Hematopoietic multipotent progenitor cell treated with erythropoietin and hydrocortisone succinate and interleukin-3 and kit ligand, for 8 days (in vitro differentiated cells): ENCODE results near the gene GRK6.
A peak's percentile ranks its signal among the peaks of the same experiment; 100 is the strongest.

ENCODE experiments used
- DNase-seq: peaks from one replicate; pipeline ENCODE4 v3.0.0-alpha.2; 2015

GRK6 gene

DNA sequence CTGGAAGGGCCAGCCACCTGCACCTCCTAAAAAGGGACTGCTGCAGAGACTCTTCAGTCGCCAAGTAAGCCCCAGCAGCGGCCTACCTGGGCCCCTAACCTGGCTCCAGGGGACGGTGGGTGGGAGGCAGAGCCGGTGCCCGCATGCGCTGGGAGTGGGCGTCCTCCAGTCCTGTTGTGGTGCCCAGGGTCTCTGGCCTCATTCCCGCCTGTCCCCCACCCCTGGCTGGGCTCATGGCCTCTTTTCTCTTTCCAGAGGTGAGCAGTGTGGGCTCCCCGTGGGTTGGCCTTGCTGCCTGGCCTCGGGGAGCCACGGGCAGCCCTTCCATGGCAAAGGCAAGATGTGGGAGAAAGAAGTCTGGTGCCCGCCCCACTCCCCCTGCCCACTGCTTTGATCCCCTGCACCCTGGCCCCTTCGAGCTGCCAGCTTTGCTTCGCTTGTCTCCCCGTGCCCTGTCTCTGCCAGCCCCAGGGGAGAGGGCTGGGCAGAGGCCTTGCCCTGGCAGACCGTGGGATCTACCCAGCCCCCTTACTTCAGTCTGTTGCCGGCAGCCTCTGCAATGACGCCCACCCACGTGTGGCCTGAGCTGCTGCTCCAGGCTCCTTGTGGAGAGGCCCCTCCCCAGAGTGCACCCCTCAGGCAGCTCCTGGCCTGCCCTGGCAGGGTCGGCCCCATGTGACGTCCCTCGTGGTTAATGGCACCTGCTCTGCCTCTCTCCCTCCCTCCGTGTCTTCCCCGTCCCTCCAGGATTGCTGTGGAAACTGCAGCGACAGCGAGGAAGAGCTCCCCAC lies 14.7 kb downstream of the GRK6 start:
- DNase-seq: no peak

DNA sequence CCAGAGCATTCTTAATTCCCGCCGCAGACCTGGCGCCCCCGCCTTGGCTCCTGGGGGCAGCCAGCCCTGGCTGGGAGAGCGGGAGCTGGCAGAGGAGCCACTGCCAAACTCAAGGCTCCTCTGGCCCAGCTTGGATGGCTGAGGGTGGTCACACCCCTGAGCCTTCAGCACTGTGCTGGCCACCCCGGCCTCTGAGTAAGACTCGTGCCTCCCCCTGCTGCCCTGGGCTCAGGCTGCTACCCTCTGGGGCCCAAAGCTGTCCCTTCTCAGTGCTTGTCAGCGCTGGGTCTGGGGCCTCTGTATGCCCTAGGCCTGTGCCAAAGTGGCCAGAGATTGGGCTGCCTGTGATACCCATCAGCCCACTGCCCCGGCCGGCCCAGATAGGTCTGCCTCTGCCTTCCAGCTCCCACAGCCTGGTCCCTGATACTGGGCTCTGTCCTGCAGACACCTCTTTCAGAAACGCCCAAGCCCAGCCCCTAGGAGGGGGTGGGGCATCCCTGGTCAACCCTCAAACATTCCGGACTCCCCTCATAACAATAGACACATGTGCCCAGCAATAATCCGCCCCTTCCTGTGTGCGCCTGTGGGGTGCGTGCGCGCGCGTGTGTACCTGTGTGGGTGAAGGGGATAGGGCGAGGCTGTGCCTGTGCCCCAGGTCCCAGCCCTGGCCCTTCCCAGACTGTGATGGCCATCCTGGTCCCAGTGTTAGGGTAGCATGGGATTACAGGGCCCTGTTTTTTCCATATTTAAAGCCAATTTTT lies 15.8 kb downstream of the GRK6 start:
- DNase-seq: no peak

DNA sequence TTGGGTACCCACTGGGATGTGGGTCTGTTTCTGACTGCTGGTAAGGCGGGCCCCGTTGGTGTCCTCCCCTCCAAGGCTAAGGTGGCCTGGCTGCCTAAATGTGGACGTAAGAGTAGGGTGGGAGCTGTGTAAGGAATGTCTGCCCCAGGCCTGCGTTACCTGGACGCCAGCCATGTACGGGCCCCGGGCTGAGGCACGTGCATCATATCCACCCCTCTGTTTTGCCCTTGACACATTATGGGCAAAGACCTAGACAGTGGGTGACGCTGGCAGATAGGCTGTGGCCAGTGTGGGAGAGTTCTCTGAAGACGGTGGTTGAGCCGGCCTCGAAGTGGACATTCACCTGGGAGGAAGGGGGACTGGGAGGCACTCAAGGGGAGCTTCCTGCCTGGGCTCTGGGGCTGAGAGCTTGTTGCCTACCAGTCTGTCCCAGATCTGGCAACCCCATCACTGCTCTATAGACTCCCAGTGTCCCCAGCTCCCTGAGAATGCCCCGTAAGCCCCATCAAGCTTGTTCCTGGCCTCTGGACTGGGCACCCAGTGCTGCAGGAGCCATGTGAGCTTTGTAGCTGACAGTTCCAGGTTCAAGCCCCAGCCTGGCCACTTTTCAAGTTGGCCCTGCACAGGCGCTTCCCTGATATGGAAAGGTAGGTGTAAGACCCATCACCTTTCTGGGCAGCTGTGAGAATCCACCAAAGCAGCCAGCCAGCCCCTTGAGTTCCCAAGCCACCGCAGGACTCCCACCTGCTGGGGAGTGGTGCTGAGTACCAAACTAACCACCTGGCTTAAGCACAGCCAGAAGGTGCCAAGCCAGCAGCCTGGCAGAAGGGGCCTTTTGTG lies 16.9 kb downstream of the GRK6 start:
- no peak for DNase-seq

DNA sequence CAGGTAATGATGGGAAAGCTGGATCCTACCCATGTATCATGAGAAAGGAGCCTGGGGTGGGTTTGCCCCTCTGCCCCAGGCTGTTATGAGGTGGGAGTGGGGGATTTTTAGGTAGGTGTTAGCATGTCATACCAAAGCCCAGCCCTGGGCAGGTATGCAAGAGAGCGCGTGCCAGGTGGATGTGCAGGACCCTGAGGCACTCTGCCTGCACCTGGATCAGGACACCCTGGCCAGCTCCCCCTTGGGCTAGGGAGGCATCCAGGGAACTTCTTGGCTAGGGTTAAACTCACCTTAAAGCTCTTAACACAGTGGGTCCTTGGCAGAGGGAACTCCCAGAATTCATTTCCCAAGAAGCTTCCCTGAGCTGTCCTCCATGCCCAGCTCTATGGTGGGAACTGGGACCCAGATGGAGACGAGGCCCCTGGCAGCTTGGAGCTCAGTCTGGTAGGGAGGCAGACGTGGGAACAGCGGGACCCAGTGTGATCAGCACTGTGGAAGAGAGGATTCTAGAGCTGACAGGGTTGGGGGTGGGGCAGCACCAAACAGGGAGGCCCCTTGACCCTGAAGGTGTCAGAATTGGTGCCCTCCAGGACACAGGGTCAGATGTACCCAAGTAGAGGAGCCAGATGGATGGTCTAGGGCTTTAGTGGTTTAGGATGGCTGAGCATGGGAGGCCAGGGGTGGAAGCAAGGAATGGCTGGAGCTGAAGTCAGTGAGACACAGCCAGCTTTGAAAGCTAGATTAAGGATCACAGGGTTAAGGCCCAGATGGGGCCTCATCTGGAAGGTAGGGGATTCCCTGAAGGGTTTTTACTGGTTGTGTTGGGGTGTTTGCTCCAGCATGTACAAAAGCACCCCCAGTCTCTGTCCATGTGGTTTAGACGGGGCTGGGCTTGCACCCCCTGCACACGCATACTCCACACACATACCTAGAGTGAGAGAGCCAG lies 17.9 kb downstream of the GRK6 start:
- DNase-seq: no peak

DNA sequence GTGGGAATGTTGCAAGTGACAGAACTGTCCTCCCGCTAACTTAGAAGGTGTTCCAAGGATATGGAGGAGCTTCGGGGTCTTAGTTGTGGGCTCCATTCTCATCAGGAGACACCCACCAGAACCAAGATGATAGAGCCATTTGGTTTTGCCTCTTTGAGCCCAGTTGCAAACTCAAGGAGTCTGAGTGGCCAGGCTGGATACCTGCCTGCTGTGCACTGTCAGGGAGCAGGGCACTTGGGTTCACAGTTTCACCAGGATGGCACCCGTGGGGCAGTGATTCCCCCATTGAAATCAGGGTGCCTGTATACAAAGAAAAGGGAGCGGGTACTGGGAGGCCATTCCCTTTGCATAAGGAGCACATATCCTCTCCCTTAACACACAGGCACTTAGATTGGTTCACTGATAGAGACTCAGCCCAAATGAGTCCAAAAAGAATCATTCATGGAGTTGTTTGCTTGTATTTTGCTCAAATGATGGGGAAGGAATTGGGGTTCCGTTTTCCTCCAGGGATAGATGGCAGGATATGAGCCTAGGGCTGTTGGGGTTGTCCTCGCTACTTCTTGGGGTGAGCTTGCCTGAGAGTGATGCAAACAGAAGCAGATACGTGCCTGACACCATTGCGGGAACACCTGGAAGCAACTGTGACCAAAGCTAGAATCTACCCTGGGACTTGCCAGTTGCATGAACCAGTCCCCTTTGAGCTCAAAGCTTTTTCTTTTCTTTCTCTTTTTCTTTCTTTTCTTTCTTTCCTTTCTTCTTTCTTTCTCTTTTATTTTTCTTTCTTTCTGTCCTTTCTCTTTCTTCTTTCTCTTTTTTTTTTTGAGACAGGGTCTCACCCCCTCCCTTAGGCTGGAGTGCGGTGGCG lies 18.8 kb downstream of the GRK6 start:
- DNase-seq: peak; percentile 24

DNA sequence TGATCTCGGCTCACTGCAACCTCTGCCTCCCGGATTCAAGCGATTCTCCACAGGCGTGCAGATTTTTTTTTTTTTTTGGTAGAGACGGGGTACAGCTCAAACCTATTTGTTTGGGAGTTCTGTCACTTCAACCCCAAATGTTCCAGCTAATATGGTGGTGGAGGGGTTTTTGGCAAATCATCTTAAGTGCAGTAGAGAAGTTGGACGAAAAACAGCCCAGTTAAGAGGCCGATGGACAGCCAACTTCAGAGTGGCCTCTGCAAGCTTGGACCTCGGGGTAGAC lies 19.4 kb downstream of the GRK6 start:
- DNase-seq: no peak

DNA sequence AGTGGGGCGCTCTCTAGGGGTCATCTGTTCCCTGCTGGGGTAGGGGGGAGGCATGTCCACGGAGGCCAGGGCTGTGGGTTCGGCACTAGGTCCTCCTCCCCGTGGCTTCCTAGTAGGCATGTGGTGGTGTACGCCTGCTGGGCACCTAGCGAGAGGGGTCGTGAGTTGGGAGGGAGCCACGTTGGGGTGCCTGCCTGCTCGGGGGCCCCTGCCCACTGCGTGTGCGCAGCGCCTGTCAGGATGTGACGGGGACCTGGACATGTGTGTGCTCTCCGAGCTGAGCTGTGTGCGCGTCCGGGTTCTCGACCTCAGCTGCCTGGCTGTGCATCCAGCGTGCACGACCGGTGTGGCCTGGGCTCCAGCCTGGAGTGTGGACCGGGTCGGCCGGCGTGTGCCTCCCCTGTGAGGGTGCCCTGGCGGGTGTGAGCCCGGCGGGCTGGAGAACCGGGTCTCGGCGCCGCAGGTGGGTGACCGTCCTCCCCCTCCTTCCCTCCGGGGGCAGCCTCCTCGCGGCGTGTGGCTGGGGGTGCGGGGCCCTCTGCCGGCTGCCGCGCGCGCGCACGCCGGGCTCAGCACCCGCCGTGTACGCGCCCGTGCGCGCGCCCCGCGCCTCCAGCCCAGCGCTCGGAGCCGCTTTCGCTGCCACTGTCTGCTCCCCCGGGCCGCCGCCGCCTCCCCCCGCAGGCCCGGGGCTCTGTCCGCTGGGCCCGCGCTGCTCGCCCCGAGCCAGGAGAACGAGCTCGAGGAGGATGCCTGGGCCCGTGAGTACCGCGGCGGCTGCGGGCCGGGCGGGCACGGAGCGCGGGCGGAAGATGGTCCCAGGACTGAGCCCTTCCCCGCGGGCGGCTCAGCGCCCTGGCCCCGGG lies 20.0 kb downstream of the GRK6 start, which contains the start of gene PRR7:
TSS of gene PRR7 (plus strand) at position 615 of the 866 bp plus-strand sequence. CDS start 8,254 bp downstream, outside the sequence.
- peak; percentile 50 for DNase-seq

DNA sequence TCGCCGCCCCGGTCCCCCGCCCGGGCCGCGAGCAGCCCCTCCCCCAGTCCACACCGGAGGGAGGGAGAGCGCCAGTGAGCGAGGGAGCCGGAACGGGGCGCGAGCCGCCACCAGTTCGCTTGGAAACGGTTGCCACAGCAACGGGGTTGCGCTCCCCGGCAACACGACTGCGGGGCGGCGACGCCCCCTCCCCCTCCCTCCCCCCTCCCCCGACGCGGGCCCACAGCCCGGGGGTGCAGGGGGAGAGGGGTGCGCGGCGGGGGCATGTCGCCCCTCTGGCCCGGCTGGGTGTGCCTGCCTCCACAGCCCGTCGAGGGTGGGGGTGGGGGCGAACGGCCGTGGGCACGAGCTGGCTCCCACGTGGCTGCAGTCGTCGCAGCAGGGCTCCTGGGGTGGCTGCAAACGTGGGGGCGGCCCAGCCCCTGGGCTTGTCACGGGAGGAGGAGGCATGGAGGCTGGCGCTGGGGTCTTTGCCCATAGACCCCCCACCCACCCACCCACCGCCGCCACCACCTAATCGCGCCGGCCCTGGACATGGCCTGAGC lies 20.7 kb downstream of the GRK6 start:
- peak; percentile 36 for DNase-seq

DNA sequence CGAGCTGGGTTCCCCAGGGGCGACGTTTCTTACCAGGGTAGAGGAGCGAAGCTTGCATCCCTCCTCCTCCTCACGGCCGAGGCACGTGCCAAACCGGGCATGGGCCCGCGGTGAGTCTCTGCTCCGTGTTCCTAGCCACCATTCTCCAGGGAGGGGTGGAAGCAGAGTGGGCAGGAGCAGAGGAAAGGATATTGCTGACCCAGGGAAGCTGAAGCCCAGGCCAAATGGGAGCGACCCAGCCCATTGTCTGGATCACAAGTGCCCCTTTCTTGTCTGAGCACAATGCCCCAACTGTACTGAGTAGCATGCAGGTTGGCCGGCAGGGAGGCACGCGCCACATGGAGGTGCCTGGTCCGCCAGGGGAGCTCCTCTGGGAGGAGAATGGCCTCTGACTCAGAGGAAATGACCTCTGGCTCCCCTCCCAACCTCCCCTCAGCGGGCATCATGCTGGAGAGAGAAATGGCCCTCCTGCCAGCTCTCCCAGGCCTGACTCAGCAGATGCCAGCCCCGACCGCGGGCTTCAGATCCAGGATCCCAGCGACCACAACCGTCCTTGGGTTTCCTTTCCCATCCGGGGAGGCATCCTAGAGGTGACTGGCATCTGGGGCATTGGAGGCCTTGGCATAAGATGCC lies 21.3 kb downstream of the GRK6 start:
- peak; percentile 33 for DNase-seq

DNA sequence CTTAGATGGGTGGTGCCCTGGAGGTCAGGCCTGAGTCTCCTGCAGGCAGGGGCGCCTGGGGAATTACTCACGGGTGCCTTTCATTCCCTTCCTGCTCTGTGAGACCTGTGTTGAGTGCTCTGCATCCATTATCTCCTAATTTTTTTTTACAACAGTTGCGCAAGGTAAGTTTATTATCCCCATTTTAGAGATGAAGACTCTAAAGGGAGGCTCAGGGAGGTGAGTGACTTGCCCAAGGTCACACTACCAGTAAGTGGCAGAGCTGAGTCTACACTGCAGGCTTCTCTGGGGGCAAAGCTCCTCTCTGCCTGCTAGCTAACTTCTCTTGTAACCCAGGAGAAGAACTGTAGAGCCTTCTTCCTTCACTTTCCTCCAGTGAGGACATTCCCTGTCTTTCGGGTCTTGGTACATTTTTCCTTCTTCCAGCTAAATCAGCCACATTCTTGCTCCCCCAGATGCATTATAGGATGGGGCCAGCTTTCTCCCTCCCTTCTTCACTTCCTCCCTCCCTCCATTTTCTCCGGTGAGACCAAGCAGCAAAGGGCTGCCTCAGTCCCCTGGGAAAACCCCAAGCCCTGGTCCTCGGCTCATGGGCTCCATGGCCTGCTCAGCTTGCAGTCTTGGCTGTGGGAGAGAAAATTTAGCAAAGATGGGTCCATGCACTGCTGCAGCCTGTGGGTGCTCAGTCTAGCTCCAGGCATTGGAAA lies 21.9 kb downstream of the GRK6 start:
- DNase-seq: no peak

DNA sequence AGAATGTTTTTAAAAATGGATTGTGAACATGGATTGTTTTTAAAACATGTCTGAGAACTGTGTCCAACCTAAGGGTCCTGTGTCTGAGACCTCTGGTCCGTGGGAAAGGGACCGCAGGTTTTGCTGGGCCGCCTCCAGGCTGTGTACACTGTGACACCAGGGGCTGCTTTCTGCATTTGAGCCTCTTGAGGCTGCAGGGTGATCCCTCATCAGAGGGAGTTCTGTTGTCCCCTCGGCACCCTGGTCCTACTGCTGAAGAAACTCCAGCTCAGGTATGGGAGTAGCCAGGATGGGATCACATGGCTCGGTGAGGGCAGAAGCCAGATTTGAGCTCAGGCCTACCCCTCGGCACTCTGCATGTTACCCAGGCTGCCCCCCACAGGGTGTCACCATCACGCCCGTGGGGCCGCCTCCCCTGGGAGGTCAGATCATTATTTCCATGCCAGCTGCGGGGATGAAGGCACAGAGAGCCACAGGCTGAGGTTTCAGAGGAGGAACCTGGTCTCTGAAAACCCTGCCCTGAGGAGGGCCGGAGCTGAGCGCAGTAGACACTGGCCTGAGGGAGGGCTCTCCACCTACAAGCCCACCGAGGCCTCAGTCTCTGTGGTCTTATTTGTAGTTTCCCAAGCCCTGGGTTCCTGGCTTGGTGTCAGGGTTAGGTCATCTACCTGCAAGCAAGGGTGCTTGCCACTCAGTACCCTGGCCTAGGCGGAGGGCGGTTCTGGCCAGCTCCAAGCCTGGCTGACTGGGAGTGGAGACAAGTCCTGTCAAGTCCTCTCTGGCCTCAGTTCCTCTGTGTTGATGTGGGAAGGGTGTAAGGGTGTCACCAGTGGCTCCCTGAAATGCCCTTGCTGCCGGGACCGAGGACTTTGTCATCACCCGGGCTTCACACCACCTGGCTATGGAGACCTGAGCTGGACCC lies 22.9 kb downstream of the GRK6 start:
- DNase-seq: no peak

DNA sequence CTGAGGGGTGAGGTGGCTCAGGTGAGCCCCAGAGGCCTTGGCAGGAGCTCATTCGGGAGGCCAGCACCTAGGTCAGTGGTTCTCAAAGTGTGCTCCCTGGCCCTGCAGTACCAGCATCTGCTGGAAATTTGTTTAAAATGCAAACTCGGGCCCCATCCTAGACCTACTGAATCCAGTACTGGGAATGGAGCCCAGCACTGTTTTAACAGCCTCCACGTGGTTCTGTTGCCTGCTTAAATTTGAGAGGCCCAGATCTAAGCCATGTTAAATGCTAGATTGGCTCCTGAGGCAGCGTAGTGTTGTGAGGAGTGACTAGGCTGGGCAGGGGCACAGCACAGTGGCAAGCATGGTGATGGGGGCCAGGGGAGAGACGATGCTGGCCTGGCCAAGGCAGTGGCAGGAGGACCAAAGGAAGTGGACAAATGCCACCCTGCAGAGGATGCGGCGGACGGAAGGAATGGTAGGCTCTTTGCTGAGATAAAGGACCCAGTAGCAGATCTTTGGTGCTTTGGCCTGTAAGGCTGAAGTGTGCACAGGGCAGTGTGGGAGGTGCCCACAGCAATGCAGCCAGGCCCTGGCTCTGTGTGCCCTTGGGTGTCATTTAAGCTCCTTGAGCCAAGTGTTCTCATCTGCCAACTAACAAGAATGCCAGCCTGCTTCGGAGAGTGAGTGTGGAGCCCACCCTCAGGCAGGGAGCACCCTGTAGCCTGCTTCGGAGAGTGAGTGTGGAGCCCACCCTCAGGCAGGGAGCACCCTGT lies 24.4 kb downstream of the GRK6 start:
- no peak for DNase-seq

DNA sequence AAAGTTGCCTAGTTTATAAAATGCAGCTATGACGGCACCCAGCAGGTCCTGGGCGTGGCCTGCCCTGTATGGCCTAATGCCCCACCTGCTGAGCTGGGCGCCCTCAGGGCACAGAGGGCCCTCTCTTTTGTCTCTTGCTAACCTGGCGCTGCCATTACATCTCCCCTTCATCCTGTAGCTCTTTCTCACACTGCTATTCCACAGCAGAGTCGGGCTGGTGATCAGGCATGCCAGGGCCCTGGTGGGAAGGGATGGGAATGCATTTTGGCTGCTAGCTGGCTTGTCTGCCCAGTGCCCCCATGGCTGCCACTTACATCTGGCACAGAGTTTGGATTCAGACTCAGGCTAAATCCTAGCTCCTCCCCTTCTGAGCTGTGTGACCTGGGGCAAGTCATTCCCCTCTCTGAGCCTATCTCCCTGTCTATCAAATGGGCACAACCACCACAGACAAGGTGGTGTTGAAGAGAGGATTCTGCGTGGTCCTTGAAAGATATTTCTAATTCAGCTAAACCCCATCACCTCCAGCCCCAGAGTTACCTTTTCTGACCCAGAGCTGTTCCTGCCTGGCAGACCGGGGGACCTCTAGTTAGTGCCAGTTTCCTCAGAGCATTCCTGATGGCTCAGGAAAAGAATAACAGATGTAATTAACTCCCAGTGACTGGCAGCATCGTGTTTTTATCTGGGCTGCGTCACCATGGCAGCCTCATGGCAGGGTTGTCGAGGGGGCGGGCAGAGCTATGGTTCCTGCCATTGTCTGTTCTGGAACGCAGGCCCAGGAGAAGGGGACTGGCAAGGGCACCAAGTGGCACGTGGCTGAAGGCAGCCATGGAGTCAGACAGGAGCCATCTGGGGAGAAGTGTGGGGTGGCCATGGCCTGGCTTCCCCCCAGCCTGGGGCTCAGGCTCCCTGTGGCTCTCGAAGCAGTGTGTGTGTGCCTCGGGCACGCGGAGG lies 26.5 kb downstream of the GRK6 start:
- DNase-seq: no peak

DNA sequence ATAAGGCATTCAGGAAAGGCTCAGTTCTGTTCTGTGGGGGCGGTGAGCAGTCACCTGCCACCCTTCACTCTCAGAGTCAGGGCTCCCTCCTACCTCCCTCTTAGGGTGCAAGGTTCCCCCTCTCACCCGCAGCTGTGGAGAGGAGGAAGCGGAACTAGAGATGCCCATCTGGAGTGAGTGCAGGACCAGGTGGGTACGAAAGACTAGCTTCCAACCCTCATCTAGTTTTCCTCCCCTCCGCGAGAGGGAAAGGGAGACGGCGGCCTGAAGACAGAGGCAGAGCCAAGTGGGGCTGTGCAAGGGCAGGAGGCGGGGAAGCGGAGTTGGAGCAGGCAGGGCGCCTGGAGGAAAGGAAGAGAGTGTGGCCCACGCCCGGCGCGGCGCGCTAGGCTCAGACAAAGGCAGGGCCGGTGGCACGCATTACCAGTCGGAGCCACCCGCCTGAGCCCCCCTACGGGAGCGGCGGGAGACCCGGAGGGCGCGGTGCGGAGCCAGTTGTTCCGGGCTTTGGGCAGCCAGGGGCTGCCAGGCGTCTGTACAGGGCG lies 27.4 kb downstream of the GRK6 start:
- DNase-seq: no peak

DNA sequence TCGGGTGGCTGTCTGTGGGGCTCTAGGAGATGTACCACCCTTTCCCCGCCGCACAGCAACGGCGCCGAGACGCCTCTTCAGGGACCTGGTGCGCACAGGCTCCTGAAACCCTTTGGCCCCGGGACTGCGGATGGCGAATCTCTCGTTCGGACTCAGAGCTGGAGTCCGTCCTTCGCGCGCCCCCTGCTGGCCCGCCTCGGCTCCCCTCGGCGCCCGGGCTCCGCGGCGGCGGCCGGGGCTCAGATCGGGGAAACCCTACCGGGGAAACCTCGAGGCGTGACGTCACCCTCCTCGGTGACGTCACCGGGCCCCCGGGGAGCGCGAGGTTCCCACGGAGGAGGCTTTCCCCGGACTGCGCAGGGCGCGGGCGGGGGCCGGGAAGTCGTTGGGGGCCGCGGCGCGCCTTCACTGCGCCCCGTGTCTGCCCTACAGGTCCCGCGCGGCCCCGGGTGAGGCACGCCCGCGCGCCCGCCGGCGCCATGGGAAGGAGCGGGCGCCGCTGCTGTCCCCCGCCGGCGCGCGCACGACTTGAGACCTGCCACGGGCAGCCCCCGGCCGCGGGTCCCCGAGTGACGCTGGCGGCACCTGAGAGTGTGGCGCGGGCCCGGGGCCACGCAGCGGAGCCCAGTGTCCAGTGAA lies 28.0 kb downstream of the GRK6 start:
- peak; percentile 86 for DNase-seq
